Esophagus muscularis mucosa (tissue), 3 donors: Measurements from ENCODE around the gene NYAP2.

Experiments
- CTCF ChIP-seq, 3 experiments: fragments of 200-600 bp in 2 of 3; fragments of 450-650 bp in 1 of 3; sonication (generic) in 2 of 3; IDR thresholded peaks; one replicate each; pipeline ENCODE4 v1.5.1; 2017 to 2019; ENCODE audit warnings: antibody characterized with exemption in 3 of 3, mild to moderate bottlenecking in 2 of 3, moderate library complexity in 1 of 3
- POLR2A ChIP-seq: fragments of 450-650 bp; IDR thresholded peaks from one replicate; pipeline ENCODE4 v1.6.1; 2017; ENCODE audit warnings: antibody characterized with exemption, moderate library complexity, mild to moderate bottlenecking, low read depth

- TF ChIP-seq CTCF (IDR thresholded peaks at IDR 0.05): no peak
- TF ChIP-seq POLR2A: no peak
These were observed 279.3 kb downstream of the NYAP2 start for GRCh38 chr2:225678792-225679191.
